Naive thymus-derived CD4-positive, alpha-beta T cell (primary cell): ENCODE results near the gene COP1. TPM values are rescaled to one million over a fixed set of nuclear protein-coding genes. Genes with fewer than 3 reads are reported as not detected.

ENCODE experiments used
- ATAC-seq: fragments of 150-1000 bp; cut with Tn5 transposase; 2 replicates; pipeline ENCODE4 v1.10.0; 2021; ENCODE audit warnings: mild to moderate bottlenecking, moderate library complexity
- CTCF ChIA-PET: fragments of 350-600 bp; sonication (Branson Sonifier 250); formaldehyde crosslinking; loops from one replicate; lab custom pipeline; 2021; ENCODE audit warnings: antibody characterized with exemption; lab: Charles Lee
- POLR2A ChIA-PET: fragments of 350-600 bp; sonication (Branson Sonifier 250); formaldehyde crosslinking; loops from one replicate; lab custom pipeline; 2021; ENCODE audit warnings: antibody characterized with exemption, inconsistent platforms; lab: Charles Lee
- DNase-seq, 9 donors: peaks; one replicate each; pipeline versions ENCODE4 v3.0.0 to v3.0.0-alpha.2; 2020 to 2022; ENCODE audit warnings: mixed read lengths in 1 of 9
- H3K27ac ChIP-seq: one replicate; pipeline ENCODE4 v1.7.0; 2013; ENCODE audit warnings: mild to moderate bottlenecking, low read depth, low read length, moderate library complexity
- H3K27me3 ChIP-seq, 2 donors: one replicate each; pipeline ENCODE4 v1.7.0; 2013; ENCODE audit warnings: low read length in 2 of 2, mild to moderate bottlenecking in 2 of 2, moderate library complexity in 2 of 2; ENCODE audit not compliant: control insufficient read depth in 2 of 2, insufficient read depth in 2 of 2
- H3K36me3 ChIP-seq, 3 experiments: 1 replicate in 2 of 3; 2 replicates in 1 of 3; pipeline ENCODE4 v1.7.0; 2013; ENCODE audit warnings: low read length in 3 of 3, mild to moderate bottlenecking in 3 of 3, moderate library complexity in 1 of 3; ENCODE audit not compliant: insufficient read depth in 3 of 3, control insufficient read depth in 2 of 3
- H3K4me1 ChIP-seq, 2 donors: one replicate each; pipeline ENCODE4 v1.7.0; 2013; ENCODE audit warnings: low read length in 2 of 2, mild to moderate bottlenecking in 2 of 2, moderate library complexity in 1 of 2; ENCODE audit not compliant: control insufficient read depth in 2 of 2, insufficient read depth in 2 of 2
- H3K4me3 ChIP-seq: 2 replicates; pipeline ENCODE4 v1.7.0; 2013; ENCODE audit warnings: mild to moderate bottlenecking, low read length
- H3K9me3 ChIP-seq, 3 experiments: 1 replicate in 2 of 3; 2 replicates in 1 of 3; pipeline ENCODE4 v1.7.0; 2013; ENCODE audit warnings: low read length in 3 of 3; ENCODE audit not compliant: control insufficient read depth in 2 of 3
- H3K27ac Mint-ChIP-seq, 9 donors: one replicate each; pipeline ENCODE4 v1.8.0; 2020 to 2022; ENCODE audit warnings: mixed read lengths in 9 of 9, mild to moderate bottlenecking in 8 of 9, moderate library complexity in 5 of 9, inconsistent platforms in 2 of 9
- H3K27me3 Mint-ChIP-seq, 5 donors: one replicate each; pipeline ENCODE4 v1.8.0; 2021 to 2022; ENCODE audit warnings: mixed read lengths in 5 of 5, mild to moderate bottlenecking in 1 of 5
- H3K36me3 Mint-ChIP-seq, 5 donors: one replicate each; pipeline ENCODE4 v1.8.0; 2020 to 2022; ENCODE audit warnings: mixed read lengths in 5 of 5, mild to moderate bottlenecking in 3 of 5, inconsistent platforms in 1 of 5
- H3K4me1 Mint-ChIP-seq, 7 donors: one replicate each; pipeline ENCODE4 v1.8.0; 2020 to 2022; ENCODE audit warnings: mixed read lengths in 7 of 7, mild to moderate bottlenecking in 3 of 7, inconsistent platforms in 1 of 7
- H3K4me3 Mint-ChIP-seq, 10 donors: one replicate each; pipeline ENCODE4 v1.8.0; 2020 to 2022; ENCODE audit warnings: mild to moderate bottlenecking in 10 of 10, mixed read lengths in 10 of 10, moderate library complexity in 6 of 10, inconsistent platforms in 2 of 10
- H3K9me3 Mint-ChIP-seq, 11 donors: one replicate each; pipeline ENCODE4 v1.8.0; 2020 to 2022; ENCODE audit warnings: mixed read lengths in 11 of 11, mild to moderate bottlenecking in 4 of 11, inconsistent platforms in 1 of 11, moderate library complexity in 1 of 11
- intact Hi-C, 2 donors: fragments of 100-400 bp; cut with micrococcal nuclease; formaldehyde crosslinking; loops; one replicate each; pipeline ENCODE4 v1.15.1; 2023
- polyA plus RNA-seq, 2 donors: library from polyadenylated mRNA; unstranded; fragments of 300-500 nt; fragmentation: Illumina TruSeq; gene quantifications; one replicate each; pipeline ENCODE4 v1.2.3, GENCODE V29; 2021
- total RNA-seq, 6 experiments: library from RNA in 5 of 6; stranded (reverse) in 5 of 6; gene quantifications; 1 replicate in 5 of 6; 2 replicates in 1 of 6; pipeline ENCODE4 v1.2.3 and lab custom pipeline; 2021 to 2026

The COP1 gene
- total and polyA plus RNA-seq, 7 experiments from 2014 or later: 39.1 to 57.0 (median 43.9) TPM

DNA sequence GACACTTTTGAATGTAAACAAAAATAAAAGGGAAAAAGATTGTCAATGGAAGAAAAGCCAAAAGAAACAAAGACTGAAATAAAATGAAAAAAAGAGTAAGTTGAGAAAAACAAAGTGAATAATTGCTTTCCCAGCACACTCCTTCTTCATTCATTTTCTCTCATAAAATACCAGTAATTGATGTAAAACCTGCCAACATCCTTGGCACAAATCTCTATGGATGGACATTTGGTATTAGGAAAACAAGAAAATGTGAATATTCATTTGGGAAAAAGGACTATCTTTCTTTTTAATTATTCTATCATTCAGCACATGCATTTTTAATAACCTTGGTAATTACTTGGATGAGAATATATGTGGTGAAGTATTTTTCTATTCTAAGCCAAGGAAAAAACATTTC lies 259.3 kb downstream of the COP1 start:
- H3K9me3 ChIP-seq: no peaks in the 10 kb centered on the region
- POLR2A ChIA-PET: no interaction called here
- DNase-seq: no peak
- peaks cover 4 to 38% (median 6%) of the 10 kb centered on the region in 3 experiments for H3K36me3 ChIP-seq
- no peaks in the 10 kb centered on the region for H3K27me3 Mint-ChIP-seq
- H3K9me3 Mint-ChIP-seq: peaks cover 0 to 7% (median 4%) of the 10 kb centered on the region in 11 donors
- no peak overlapping the region for H3K4me3 ChIP-seq
- CTCF ChIA-PET: no interaction called here
- intact Hi-C loops: no loop called here
- H3K36me3 Mint-ChIP-seq: peaks cover 26 to 79% (median 71%) of the 10 kb centered on the region in 5 donors
- peaks cover 0 to 6% (median 0%) of the 10 kb centered on the region in 7 donors for H3K4me1 Mint-ChIP-seq
- no peaks in the 10 kb centered on the region for H3K4me1 ChIP-seq
- no peaks in the 10 kb centered on the region for H3K27me3 ChIP-seq
- ATAC-seq: no peak
- H3K4me3 Mint-ChIP-seq: no peak overlapping the region
- H3K27ac ChIP-seq: no peak overlapping the region
- H3K27ac Mint-ChIP-seq: no peak overlapping the region

DNA sequence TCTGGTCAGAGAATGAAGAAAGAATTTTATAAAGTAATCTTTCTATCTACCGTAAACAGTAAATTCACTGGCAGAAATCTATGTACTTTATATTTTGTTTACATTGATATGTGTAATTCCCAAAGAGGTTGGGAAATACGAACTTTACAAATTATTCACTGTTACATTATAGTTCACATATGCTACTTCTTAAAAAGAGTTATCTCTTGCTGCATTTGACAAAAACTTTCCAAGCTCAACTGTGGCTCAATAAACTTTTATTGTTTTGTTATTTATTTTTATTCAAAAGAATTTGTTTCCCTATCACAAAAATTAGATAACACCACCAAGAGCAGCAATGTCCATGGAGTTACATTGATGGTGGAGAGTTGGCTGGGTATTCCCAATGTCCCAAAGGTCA lies 262.5 kb downstream of the COP1 start:
- H3K9me3 Mint-ChIP-seq: peaks cover 0 to 11% (median 0%) of the 10 kb centered on the region in 11 donors
- no peak overlapping the region for H3K27ac Mint-ChIP-seq
- Histone ChIP-seq H3K4me3 (no peak overlapping the region), H3K4me1 (no peaks in the 10 kb centered on the region), H3K27me3 (no peaks in the 10 kb centered on the region), H3K9me3 (no peaks in the 10 kb centered on the region), H3K27ac (no peak overlapping the region), H3K36me3 (peaks cover 4 to 53% (median 6%) of the 10 kb centered on the region in 3 experiments)
- peaks cover 0 to 6% (median 0%) of the 10 kb centered on the region in 7 donors for H3K4me1 Mint-ChIP-seq
- peaks cover 31 to 86% (median 77%) of the 10 kb centered on the region in 5 donors for H3K36me3 Mint-ChIP-seq
- H3K27me3 Mint-ChIP-seq: no peaks in the 10 kb centered on the region
- intact Hi-C loops: no loop called here
- no peak overlapping the region for H3K4me3 Mint-ChIP-seq
- DNase-seq: no peak
- ATAC-seq: no peak
- CTCF ChIA-PET: no interaction called here
- POLR2A ChIA-PET: no interaction called here

DNA sequence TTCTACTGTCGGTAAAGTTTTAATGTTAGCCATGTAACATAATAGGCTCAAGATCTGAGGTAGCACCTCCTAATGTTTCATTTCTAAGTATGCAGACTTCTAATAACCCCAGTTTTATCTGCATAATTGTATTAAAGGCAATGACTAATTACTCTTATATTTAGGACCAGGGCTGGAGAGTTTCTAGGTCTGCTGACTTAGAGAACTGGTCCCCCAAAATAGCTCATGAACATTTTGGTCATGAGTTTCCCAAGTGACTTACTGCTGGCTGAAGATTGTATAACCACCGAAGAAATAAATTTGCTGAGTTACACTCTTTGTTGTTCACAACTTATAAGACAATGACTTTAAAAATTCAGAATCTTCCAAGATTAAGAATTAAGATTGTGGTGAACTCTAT lies 265.9 kb downstream of the COP1 start:
- no peak overlapping the region for H3K27ac Mint-ChIP-seq
- ATAC-seq: no peak

GRCh38 chr1:175936736-175937135 lies 270.4 kb downstream of the COP1 start:
- CTCF ChIA-PET: no interaction called here
- Histone ChIP-seq H3K36me3 (peaks cover 0 to 18% (median 0%) of the 10 kb centered on the region in 3 experiments), H3K27ac (no peak overlapping the region), H3K9me3 (no peaks in the 10 kb centered on the region), H3K4me1 (no peaks in the 10 kb centered on the region), H3K27me3 (no peaks in the 10 kb centered on the region), H3K4me3 (no peak overlapping the region)
- ATAC-seq (no peak), DNase-seq (no peak)
- H3K4me1 Mint-ChIP-seq: no peaks in the 10 kb centered on the region
- no peak overlapping the region for H3K27ac Mint-ChIP-seq
- H3K4me3 Mint-ChIP-seq: no peak overlapping the region
- H3K9me3 Mint-ChIP-seq: peaks cover 0 to 48% (median 9%) of the 10 kb centered on the region in 11 donors
- H3K36me3 Mint-ChIP-seq: peaks cover 15 to 69% (median 55%) of the 10 kb centered on the region in 5 donors
- H3K27me3 Mint-ChIP-seq: no peaks in the 10 kb centered on the region
- POLR2A ChIA-PET: no interaction called here
- intact Hi-C loops: no loop called here

More for the DNA sequence above, 265.9 kb downstream of the COP1 start:
- ChIA-PET CTCF (no interaction called here), POLR2A (no interaction called here)
- Histone ChIP-seq H3K4me1 (no peaks in the 10 kb centered on the region), H3K27me3 (no peaks in the 10 kb centered on the region), H3K27ac (no peak overlapping the region), H3K9me3 (no peaks in the 10 kb centered on the region), H3K36me3 (peaks cover 0 to 44% (median 3%) of the 10 kb centered on the region in 3 experiments), H3K4me3 (no peak overlapping the region)
- intact Hi-C loops: no loop called here
- no peaks in the 10 kb centered on the region for H3K4me1 Mint-ChIP-seq
- no peak overlapping the region for H3K4me3 Mint-ChIP-seq
- peaks cover 21 to 84% (median 77%) of the 10 kb centered on the region in 5 donors for H3K36me3 Mint-ChIP-seq
- H3K9me3 Mint-ChIP-seq: peaks cover 0 to 31% (median 9%) of the 10 kb centered on the region in 11 donors
- DNase-seq: no peak
- H3K27me3 Mint-ChIP-seq: no peaks in the 10 kb centered on the region

DNA sequence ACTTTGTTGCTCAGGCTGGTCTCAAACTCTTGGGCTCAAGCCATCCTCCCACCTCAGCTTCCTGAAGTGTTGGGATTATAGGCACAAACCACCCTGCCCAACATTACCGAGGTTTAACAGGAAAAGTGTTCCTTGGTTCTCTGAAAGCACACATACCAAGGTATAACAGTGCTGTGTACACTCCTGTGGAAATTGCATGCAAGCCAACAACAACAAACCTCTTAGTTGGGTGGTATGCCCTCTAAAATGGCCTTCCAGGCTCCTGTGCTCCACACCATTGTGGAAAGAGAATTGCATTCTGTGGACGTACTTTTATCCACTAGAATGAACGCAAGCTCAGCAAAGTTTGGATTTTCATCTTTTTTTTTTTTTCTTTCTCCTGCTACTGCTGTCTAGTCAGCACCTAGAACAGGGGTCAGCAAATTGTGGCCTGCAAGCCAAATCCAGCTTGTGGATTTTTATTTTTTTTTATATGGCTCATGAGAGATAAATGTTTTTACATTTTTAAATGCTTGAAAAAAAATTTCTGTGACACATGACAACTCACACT lies 271.4 kb downstream of the COP1 start:
- H3K36me3 Mint-ChIP-seq: peaks cover 7 to 65% (median 49%) of the 10 kb centered on the region in 5 donors
- H3K27me3 Mint-ChIP-seq: no peaks in the 10 kb centered on the region
- H3K36me3 ChIP-seq: peaks cover 0 to 9% (median 0%) of the 10 kb centered on the region in 3 experiments
- H3K4me3 Mint-ChIP-seq: no peak overlapping the region
- no peak overlapping the region for H3K27ac Mint-ChIP-seq
- DNase-seq: no peak
- no peak for ATAC-seq
- H3K9me3 ChIP-seq: no peaks in the 10 kb centered on the region
- no peaks in the 10 kb centered on the region for H3K27me3 ChIP-seq
- intact Hi-C loops: no loop called here
- H3K4me3 ChIP-seq: no peak overlapping the region
- H3K27ac ChIP-seq: no peak overlapping the region
- no peaks in the 10 kb centered on the region for H3K4me1 Mint-ChIP-seq
- no peaks in the 10 kb centered on the region for H3K4me1 ChIP-seq
- ChIA-PET CTCF (no interaction called here), POLR2A (no interaction called here)
- peaks cover 0 to 56% (median 12%) of the 10 kb centered on the region in 11 donors for H3K9me3 Mint-ChIP-seq

DNA sequence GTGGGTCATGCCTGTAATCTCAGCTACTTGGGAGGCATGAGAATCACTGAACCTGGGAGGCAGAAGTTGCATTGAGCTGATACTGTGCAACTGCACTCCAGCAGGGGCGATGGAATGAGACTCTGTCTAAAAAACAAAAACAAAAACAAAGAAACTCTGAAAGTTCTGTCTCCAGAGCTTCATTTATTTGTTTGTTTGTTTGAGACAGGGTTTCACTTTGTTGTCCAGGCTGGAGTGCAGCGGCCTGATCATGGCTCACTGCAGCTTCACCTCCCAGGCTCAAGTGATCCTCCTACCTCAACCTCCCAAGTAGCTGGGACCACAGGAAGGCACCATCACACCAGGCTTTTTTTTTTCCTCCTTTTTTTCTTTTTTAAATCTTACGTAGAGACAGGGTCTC lies 271.9 kb downstream of the COP1 start:
- Histone ChIP-seq H3K36me3 (peaks cover 0 to 8% (median 0%) of the 10 kb centered on the region in 3 experiments), H3K4me1 (no peaks in the 10 kb centered on the region), H3K4me3 (no peak overlapping the region), H3K9me3 (no peaks in the 10 kb centered on the region), H3K27me3 (no peaks in the 10 kb centered on the region), H3K27ac (no peak overlapping the region)
- H3K9me3 Mint-ChIP-seq: peaks cover 0 to 56% (median 14%) of the 10 kb centered on the region in 11 donors
- peaks cover 3 to 60% (median 44%) of the 10 kb centered on the region in 5 donors for H3K36me3 Mint-ChIP-seq
- DNase-seq (no peak), ATAC-seq (no peak)
- H3K4me3 Mint-ChIP-seq: no peak overlapping the region
- H3K27ac Mint-ChIP-seq: no peak overlapping the region
- no peaks in the 10 kb centered on the region for H3K4me1 Mint-ChIP-seq
- no peaks in the 10 kb centered on the region for H3K27me3 Mint-ChIP-seq
- CTCF ChIA-PET: no interaction called here
- POLR2A ChIA-PET: no interaction called here
- intact Hi-C loops: no loop called here

DNA sequence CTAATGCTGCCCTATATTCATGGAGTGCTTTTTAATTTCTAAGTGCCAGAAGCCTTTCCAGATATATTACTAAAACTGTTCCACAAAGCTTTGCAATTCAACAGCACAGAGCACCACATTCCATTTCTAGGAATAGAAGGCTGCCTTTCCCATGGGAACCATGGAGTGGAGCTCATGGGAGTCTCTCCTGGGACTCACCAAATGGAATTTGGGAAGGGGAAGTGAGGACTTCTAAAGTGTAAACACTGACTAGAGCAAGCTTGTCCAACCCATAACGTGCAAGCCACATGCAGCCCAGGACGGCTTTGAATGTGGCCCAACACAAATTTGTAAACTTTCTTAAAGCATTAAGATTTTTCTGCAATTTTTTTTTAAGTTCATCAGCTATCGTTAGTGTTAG lies 273.3 kb downstream of the COP1 start:
- H3K36me3 Mint-ChIP-seq: peaks cover 0 to 52% (median 36%) of the 10 kb centered on the region in 5 donors
- DNase-seq: no peak

More for the DNA sequence above, 273.3 kb downstream of the COP1 start:
- Histone ChIP-seq H3K36me3 (peaks cover 0 to under 1% (median 0%) of the 10 kb centered on the region in 3 experiments), H3K9me3 (peaks cover 0 to 6% (median 0%) of the 10 kb centered on the region in 3 experiments), H3K27me3 (no peaks in the 10 kb centered on the region), H3K4me3 (no peak overlapping the region), H3K4me1 (no peaks in the 10 kb centered on the region), H3K27ac (no peak overlapping the region)
- Mint-ChIP-seq H3K4me1 (no peaks in the 10 kb centered on the region), H3K27me3 (no peaks in the 10 kb centered on the region), H3K9me3 (peaks cover 2 to 62% (median 14%) of the 10 kb centered on the region in 11 donors), H3K4me3 (no peak overlapping the region), H3K27ac (no peak overlapping the region)
- POLR2A ChIA-PET: no interaction called here
- CTCF ChIA-PET: no interaction called here
- no peak for ATAC-seq
- intact Hi-C loops: no loop called here
